ENCODE measurements around the gene RPL18.
A peak's percentile ranks its signal among the peaks of the same experiment; 100 is the strongest.
"Not testable (repeated sequence)": the region's sequence is repeated elsewhere in the genome, so short reads cannot be mapped to it uniquely, and the experiment has no call there.

The RPL18 gene

GRCh38 chr19:48633148-48634035, 14.4 kb upstream of the RPL18 start:
- peaks cover 7% of the 10 kb centered on the region for H3K4me1 ChIP-seq (ENCODE audit: control insufficient read depth, insufficient read depth, low read length)
- H3K9ac ChIP-seq (ENCODE audit: low read depth, low read length) = no peak overlapping the region

DNA sequence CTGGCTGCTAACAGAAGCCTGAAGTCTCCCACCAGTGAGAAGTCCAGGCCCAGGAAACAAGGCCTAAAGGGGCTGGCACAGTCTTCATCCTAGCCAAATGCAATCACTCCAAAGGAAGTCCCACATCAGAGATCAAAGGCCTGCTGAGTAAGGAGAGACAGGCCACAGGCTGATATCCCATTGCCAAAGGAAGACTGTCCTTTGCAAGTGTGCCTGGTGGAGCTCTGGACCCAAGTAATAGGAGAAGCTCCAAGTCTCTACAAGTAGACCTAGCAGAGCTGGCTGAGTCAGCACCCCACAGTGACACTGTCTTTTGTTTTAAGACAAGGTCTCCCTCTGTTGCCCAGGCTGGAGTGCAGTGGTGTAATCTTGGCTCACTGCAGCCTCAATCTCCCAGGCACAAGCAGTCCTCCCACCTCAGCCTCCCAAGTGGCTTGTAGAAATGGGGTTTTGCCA, 13.7 kb upstream of the RPL18 start:
- Histone ChIP-seq H3K9ac (ENCODE audit: low read depth, low read length) (no peak overlapping the region), H3K4me1 (ENCODE audit: control insufficient read depth, insufficient read depth, low read length) (peaks cover 6% of the 10 kb centered on the region), H3K9me3 (ENCODE audit: control insufficient read depth, insufficient read depth, low read length) (no peaks in the 10 kb centered on the region), H3K27me3 (ENCODE audit: control insufficient read depth, insufficient read depth, low read length) (no peaks in the 10 kb centered on the region), H3K4me3 (ENCODE audit: low read depth, low read length) (no peak overlapping the region), H3K36me3 (ENCODE audit: control insufficient read depth, insufficient read depth, low read length) (peaks cover 6% of the 10 kb centered on the region)

More at GRCh38 chr19:48633148-48634035, 14.4 kb upstream of the RPL18 start:
- Histone ChIP-seq H3K9me3 (ENCODE audit: control insufficient read depth, insufficient read depth, low read length) (no peaks in the 10 kb centered on the region), H3K4me3 (ENCODE audit: low read depth, low read length) (no peak overlapping the region), H3K27me3 (ENCODE audit: control insufficient read depth, insufficient read depth, low read length) (no peaks in the 10 kb centered on the region), H3K36me3 (ENCODE audit: control insufficient read depth, insufficient read depth, low read length) (peaks cover 6% of the 10 kb centered on the region)

DNA sequence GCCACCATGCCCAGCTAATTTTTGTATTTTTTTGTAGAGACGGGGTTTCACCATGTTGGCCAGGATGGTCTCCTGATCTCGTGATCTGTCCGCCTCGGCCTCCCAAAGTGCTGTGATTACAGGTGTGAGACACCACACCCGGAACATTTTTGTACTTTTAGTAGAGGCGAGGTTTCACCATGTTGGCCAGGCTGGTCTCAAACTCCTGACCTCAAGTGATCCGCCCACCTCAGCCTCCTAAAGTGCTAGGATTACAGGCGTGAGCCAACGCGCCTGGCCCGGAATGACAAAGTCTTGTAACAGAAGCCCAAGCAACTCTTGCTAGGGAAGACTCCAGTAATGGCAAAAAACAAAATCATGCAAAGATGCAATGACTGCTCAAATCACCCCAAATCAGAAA, 13.3 kb upstream of the RPL18 start:
- not testable (repeated sequence) for H3K4me1 ChIP-seq (ENCODE audit: control insufficient read depth, insufficient read depth, low read length); H3K9ac ChIP-seq (ENCODE audit: low read depth, low read length); H3K36me3 ChIP-seq (ENCODE audit: control insufficient read depth, insufficient read depth, low read length); H3K9me3 ChIP-seq (ENCODE audit: control insufficient read depth, insufficient read depth, low read length); H3K4me3 ChIP-seq (ENCODE audit: low read depth, low read length); H3K27me3 ChIP-seq (ENCODE audit: control insufficient read depth, insufficient read depth, low read length)

DNA sequence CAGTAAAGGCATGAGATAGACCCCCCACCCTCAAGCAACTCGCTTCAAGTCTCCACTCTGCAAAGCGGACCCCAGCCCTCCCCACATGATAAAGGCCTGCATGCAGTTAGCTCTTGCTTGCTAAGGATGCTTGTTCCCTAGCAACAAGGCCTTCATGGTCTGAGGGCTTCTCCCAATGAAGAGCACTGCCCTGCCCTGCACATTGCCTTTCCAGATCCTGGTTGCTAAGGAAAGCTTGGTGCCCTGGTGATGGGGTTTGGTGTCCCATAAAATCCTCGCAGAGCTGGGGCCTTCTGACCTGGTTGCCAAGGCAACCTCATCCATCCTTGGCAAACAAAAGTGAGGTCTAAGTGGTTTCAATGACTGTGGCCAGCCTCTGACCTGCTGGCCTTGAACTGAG, 12.2 kb upstream of the RPL18 start:
- H3K27me3 ChIP-seq (ENCODE audit: control insufficient read depth, insufficient read depth, low read length) = no peaks in the 10 kb centered on the region
- no peaks in the 10 kb centered on the region for H3K9me3 ChIP-seq (ENCODE audit: control insufficient read depth, insufficient read depth, low read length)
- H3K4me1 ChIP-seq (ENCODE audit: control insufficient read depth, insufficient read depth, low read length) = peaks cover 6% of the 10 kb centered on the region
- H3K36me3 ChIP-seq (ENCODE audit: control insufficient read depth, insufficient read depth, low read length) = peaks cover 6% of the 10 kb centered on the region
- no peak overlapping the region for H3K9ac ChIP-seq (ENCODE audit: low read depth, low read length)
- peak overlapping the region; percentile 67 for H3K4me3 ChIP-seq (ENCODE audit: low read depth, low read length)

- H3K27me3 ChIP-seq (ENCODE audit: control insufficient read depth, insufficient read depth, low read length) = no peaks in the 10 kb centered on the region
- peak overlapping the region; percentile 81 for H3K9ac ChIP-seq (ENCODE audit: low read depth, low read length)
- peaks cover 6% of the 10 kb centered on the region for H3K4me1 ChIP-seq (ENCODE audit: control insufficient read depth, insufficient read depth, low read length)
- H3K36me3 ChIP-seq (ENCODE audit: control insufficient read depth, insufficient read depth, low read length) = peaks cover 6% of the 10 kb centered on the region
- H3K4me3 ChIP-seq (ENCODE audit: low read depth, low read length) = peak overlapping the region; percentile 67
- H3K9me3 ChIP-seq (ENCODE audit: control insufficient read depth, insufficient read depth, low read length) = no peaks in the 10 kb centered on the region
Measured at GRCh38 chr19:48630296-48631063, 11.5 kb upstream of the RPL18 start.

DNA sequence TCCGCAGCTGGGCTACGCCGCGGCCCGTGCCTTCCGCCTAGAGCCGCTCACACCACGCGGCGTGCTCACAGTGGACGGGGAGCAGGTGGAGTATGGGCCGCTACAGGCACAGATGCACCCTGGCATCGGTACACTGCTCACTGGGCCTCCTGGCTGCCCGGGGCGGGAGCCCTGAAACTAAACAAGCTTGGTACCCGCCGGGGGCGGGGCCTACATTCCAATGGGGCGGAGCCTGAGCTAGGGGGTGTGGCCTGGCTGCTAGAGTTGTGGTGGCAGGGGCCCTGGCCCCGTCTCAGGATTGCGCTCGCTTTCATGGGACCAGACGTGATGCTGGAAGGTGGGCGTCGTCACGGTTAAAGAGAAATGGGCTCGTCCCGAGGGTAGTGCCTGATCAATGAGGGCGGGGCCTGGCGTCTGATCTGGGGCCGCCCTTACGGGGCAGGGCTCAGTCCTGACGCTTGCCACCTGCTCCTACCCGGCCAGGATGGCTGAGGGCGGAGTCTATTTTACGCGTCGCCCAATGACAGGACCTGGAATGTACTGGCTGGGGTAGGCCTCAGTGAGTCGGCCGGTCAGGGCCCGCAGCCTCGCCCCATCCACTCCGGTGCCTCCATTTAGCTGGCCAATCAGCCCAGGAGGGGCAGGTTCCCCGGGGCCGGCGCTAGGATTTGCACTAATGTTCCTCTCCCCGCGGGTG, 10.8 kb upstream of the RPL18 start:
- peak overlapping the region; percentile 67 for H3K4me3 ChIP-seq (ENCODE audit: low read depth, low read length)
- H3K4me1 ChIP-seq (ENCODE audit: control insufficient read depth, insufficient read depth, low read length) = peaks cover 6% of the 10 kb centered on the region
- H3K9me3 ChIP-seq (ENCODE audit: control insufficient read depth, insufficient read depth, low read length) = no peaks in the 10 kb centered on the region
- peaks cover 6% of the 10 kb centered on the region for H3K36me3 ChIP-seq (ENCODE audit: control insufficient read depth, insufficient read depth, low read length)
- no peaks in the 10 kb centered on the region for H3K27me3 ChIP-seq (ENCODE audit: control insufficient read depth, insufficient read depth, low read length)
- peak overlapping the region; percentile 81 for H3K9ac ChIP-seq (ENCODE audit: low read depth, low read length)

DNA sequence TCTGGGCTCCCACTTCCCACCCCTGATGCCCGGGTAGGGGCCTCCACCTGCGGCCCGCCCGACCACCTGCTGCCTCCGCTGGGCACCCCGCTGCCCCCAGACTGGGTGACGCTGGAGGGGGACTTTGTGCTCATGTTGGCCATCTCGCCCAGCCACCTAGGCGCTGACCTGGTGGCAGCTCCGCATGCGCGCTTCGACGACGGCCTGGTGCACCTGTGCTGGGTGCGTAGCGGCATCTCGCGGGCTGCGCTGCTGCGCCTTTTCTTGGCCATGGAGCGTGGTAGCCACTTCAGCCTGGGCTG, 10.3 kb upstream of the RPL18 start:
- Histone ChIP-seq H3K9ac (ENCODE audit: low read depth, low read length) (peak overlapping the region; percentile 37), H3K27me3 (ENCODE audit: control insufficient read depth, insufficient read depth, low read length) (no peaks in the 10 kb centered on the region), H3K4me1 (ENCODE audit: control insufficient read depth, insufficient read depth, low read length) (peaks cover 5% of the 10 kb centered on the region), H3K4me3 (ENCODE audit: low read depth, low read length) (peak overlapping the region; percentile 49), H3K36me3 (ENCODE audit: control insufficient read depth, insufficient read depth, low read length) (peaks cover 6% of the 10 kb centered on the region), H3K9me3 (ENCODE audit: control insufficient read depth, insufficient read depth, low read length) (no peaks in the 10 kb centered on the region)

- H3K4me1 ChIP-seq (ENCODE audit: control insufficient read depth, insufficient read depth, low read length) = no peaks in the 10 kb centered on the region
Measured at GRCh38 chr19:48628486-48629296, 9.7 kb upstream of the RPL18 start.

DNA sequence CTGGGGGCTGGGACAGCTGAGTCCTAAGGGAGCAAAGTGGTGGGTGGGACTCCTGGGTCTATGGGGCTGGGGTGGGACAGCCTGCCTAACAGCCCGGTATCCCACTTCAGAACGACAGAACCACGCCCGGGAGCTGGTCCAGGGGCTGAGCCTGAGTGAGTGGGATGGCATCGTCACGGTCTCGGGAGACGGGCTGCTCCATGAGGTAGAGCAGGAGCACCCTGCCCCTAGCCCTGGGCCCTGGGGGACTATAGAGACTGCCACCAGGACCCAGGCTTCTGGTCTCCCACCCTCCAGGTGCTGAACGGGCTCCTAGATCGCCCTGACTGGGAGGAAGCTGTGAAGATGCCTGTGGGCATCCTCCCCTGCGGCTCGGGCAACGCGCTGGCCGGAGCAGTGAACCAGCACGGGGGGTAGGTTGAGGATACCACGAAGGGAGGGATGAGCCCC, 8.9 kb upstream of the RPL18 start:
- peaks cover 6% of the 10 kb centered on the region for H3K36me3 ChIP-seq (ENCODE audit: control insufficient read depth, insufficient read depth, low read length)
- peaks cover 4% of the 10 kb centered on the region for H3K4me1 ChIP-seq (ENCODE audit: control insufficient read depth, insufficient read depth, low read length)
- no peak overlapping the region for H3K9ac ChIP-seq (ENCODE audit: low read depth, low read length)
- H3K27me3 ChIP-seq (ENCODE audit: control insufficient read depth, insufficient read depth, low read length) = no peaks in the 10 kb centered on the region
- H3K9me3 ChIP-seq (ENCODE audit: control insufficient read depth, insufficient read depth, low read length) = no peaks in the 10 kb centered on the region
- no peak overlapping the region for H3K4me3 ChIP-seq (ENCODE audit: low read depth, low read length)

More at GRCh38 chr19:48628486-48629296, 9.7 kb upstream of the RPL18 start:
- Histone ChIP-seq H3K36me3 (ENCODE audit: control insufficient read depth, insufficient read depth, low read length) (peaks cover 6% of the 10 kb centered on the region), H3K9me3 (ENCODE audit: control insufficient read depth, insufficient read depth, low read length) (no peaks in the 10 kb centered on the region), H3K4me3 (ENCODE audit: low read depth, low read length) (no peak overlapping the region), H3K27me3 (ENCODE audit: control insufficient read depth, insufficient read depth, low read length) (no peaks in the 10 kb centered on the region), H3K9ac (ENCODE audit: low read depth, low read length) (no peak overlapping the region)

DNA sequence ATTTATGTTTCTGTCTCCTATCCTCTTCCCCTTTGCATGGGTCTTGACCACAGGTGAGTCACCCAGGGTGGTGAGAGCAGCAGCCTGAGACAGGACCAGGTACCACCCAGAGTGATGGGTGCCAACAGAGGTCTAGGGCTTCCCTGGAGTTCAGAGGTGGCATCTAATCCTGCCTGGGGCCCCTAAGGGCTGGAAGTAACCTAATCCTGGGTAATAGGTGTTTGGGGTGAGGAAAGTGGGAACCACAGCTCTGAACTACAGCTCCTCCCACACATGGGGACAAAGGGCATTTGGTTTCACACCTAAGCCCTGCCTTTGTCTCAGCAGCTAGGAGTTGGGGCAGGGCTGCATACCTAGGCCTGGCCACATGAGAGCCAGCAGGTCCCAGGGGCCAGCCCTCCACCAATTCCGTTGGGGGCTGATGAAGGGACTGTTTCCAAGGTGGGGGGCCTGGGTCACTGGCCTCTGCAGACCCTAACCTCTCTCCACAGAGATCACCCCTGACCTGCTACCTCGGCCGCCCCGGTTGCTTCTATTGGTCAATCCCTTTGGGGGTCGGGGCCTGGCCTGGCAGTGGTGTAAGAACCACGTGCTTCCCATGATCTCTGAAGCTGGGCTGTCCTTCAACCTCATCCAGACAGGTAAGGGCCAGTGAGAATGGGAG, 8.4 kb upstream of the RPL18 start:
- no peak overlapping the region for H3K9ac ChIP-seq (ENCODE audit: low read depth, low read length)
- no peaks in the 10 kb centered on the region for H3K27me3 ChIP-seq (ENCODE audit: control insufficient read depth, insufficient read depth, low read length)
- H3K4me1 ChIP-seq (ENCODE audit: control insufficient read depth, insufficient read depth, low read length) = peaks cover 4% of the 10 kb centered on the region
- no peak overlapping the region for H3K4me3 ChIP-seq (ENCODE audit: low read depth, low read length)
- H3K36me3 ChIP-seq (ENCODE audit: control insufficient read depth, insufficient read depth, low read length) = peaks cover 2% of the 10 kb centered on the region
- no peaks in the 10 kb centered on the region for H3K9me3 ChIP-seq (ENCODE audit: control insufficient read depth, insufficient read depth, low read length)

Data from iPS-15b (cell line).